GM21423 (cell line): ENCODE measurements around the gene CBLC.

Experiments
- ATAC-seq: cut with Tn5 transposase; IDR thresholded peaks from one replicate; pipeline ENCODE4 v1.9.1; 2021; ENCODE audit warnings: mild to moderate bottlenecking, moderate library complexity; ENCODE audit not compliant: unreplicated experiment

The CBLC gene

DNA sequence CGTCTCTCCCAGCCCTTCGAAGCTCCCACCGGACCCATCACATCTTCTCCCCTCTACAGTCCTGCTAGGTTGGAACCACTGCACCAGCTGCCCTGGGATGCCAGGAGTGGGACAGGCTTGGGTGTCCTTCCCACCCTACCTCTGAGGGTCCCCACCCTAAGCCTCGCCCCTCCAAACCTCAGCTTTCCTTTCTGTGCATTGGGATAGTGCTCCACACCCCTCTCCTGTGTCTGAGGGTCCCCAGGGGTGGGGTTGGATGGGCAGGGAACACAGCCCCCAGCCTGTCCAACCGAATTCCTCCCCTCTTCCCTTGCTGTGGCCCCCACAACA is 31.1 kb upstream of the CBLC start:
- no peak for ATAC-seq

- peak; percentile 47 for ATAC-seq
Measured at GRCh38 chr19:44746946-44747738, 30.5 kb upstream of the CBLC start.

- no peak for ATAC-seq
Measured at GRCh38 chr19:44747739-44748425, 29.8 kb upstream of the CBLC start.

DNA sequence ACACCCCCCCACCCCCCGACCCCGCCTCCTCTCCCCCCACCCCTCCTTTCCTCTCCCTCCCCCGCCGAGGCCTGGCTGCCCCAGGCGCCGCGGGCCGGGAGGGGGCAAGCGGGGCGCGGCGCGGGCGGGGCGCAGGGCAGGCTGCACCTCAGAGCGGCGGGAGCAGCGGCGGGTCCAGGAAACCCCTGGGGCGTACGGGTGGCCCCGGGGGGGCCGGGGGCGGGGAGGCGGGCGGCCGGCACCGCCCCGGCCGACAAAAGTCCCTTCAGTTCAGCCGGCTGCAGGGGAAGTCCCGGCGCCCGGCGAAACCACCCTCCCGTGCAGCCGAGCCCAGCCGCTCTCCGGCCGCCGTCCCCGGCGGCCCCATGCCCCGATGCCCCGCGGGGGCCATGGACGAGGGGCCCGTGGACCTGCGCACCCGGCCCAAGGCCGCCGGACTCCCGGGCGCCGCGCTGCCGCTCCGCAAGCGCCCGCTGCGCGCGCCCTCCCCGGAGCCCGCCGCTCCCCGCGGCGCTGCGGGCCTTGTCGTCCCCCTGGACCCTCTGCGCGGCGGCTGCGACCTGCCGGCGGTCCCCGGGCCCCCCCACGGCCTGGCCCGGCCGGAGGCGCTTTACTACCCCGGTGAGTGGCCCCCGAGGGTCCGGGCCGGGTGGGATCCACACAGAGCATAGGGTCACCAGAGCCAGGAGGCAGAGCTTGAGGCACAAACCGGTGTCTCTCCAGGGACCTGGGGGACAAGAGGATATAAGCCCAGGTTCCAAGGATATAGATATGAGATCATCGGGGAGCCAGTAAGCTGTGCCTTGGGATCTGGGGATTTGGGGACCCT is 29.1 kb upstream of the CBLC start, which contains the start of gene BCL3:
Gene BCL3 (plus strand): TSS at position 283 of the 829 bp plus-strand sequence. CDS start 83 bp downstream, at position 366.
- peak; percentile 32 for ATAC-seq

DNA sequence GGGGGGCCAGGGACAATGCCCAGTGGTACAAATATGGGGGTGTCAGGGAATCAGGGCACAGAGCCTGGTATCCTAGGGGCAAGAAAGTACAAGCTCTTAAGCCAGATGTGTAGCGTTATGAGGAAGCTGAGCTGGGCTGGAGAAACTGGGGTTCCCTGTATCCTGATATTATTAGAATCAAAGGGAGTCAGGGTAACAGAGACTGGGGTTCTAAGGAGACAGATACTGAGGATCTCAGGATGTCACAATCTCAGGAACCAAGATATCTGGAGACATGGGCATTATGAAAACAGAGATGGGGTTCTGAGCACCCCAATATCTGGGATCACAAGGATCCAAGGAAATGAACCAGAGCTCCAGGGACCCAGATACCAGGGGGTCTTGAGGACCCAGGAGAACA is 28.4 kb upstream of the CBLC start:
- no peak for ATAC-seq

DNA sequence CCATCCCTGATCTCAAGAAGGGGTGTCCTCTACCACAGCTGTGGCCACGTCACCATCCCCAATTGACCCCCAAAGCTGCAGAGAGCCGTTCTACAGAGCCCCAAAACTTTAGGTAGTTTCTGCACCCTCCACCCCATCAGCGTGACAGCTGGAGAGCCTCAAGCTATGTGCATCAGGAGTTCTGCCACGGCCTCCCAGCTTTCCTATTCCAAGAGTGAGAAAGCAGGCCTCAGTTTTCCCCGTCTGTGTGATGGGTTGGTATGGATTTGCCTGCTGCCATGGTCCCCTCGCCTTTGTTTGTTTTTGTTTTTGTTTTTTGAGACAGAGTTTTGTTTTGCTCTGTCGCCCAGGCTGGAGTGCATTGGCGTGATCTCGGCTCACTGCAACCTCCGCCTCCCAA is 27.7 kb upstream of the CBLC start:
- ATAC-seq, result no peak

DNA sequence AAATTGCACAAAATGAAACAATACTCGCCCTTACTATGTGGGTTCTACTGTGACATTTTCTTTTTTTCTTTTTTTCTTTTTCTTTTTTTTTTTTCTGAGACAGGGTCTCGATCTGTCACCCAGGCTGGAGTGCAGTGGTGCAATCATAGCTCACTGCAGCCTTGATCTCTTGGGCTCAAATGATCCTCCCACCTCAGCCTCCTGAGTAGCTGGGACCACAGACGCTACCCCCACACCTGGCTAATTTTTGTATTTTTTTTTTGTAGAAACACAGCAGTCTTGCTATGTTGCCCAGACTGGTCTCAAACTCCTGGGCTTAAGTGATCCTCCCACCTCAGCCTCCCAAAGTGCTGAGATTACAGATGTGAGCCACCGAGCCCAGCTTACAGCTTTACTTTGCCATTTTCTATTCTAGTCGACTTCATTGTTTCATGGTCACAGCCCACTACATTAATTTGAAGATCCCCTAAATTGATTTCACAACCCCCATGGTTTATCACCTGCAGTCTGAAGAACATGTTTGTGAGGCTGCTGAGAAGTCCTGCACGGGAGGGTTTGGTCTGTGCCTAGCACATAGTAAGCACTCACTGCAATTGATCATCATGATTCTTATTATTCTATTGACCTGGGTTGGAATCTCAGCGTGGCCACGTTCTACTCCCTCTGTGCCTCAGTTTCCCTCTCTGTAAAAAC is 25.4 kb upstream of the CBLC start:
- no peak for ATAC-seq

- ATAC-seq, result peak; percentile 62
Measured at GRCh38 chr19:44752816-44753625, 24.7 kb upstream of the CBLC start.

GRCh38 chr19:44753626-44753931 is 24.1 kb upstream of the CBLC start:
- no peak for ATAC-seq

- peak; percentile 35 for ATAC-seq
Measured at GRCh38 chr19:44753932-44754749, 23.5 kb upstream of the CBLC start.

GRCh38 chr19:44754750-44755080 is 23.0 kb upstream of the CBLC start:
- ATAC-seq, result no peak

GRCh38 chr19:44755219-44755618 is 22.5 kb upstream of the CBLC start:
- no peak for ATAC-seq

- no peak for ATAC-seq
Measured at GRCh38 chr19:44756089-44756562, 21.6 kb upstream of the CBLC start.

- ATAC-seq, result no peak
Measured at GRCh38 chr19:44757057-44757734, 20.5 kb upstream of the CBLC start.

DNA sequence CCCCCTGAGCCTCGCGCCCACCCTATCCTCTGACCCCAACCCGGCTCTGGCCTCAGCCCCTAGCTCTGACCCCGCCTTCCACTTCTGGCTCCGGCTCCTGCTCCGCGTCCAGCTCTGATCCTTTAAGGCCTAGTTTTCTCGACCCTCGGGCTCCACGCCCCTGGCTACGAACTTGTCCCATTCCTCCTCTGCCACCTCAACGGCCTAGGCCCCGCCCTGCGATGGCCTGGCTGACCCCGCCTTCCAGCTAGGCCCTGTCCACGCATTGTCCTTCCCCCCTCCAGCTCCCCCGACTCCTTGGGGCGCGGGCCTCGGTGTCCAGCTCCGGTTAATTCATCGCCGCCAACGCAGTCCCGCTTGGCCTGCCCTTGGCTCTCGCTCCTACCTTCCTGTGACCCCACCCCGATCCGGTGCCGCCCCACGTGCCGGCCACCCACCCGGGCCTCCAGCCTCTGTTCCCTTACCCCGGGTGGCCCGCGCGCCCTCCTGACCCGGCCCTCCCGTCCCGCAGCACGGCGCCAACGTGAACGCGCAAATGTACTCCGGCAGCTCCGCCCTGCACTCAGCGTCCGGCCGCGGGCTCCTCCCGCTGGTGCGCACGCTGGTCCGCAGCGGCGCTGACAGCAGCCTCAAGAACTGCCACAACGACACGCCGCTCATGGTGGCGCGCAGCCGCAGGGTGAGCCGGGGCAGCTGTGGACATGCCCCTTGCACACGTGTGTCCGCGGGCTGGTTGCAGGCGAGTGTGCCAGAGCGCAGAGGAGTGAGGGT is 19.8 kb upstream of the CBLC start:
- no peak for ATAC-seq

GRCh38 chr19:44758596-44758995 is 19.1 kb upstream of the CBLC start:
- no peak for ATAC-seq

DNA sequence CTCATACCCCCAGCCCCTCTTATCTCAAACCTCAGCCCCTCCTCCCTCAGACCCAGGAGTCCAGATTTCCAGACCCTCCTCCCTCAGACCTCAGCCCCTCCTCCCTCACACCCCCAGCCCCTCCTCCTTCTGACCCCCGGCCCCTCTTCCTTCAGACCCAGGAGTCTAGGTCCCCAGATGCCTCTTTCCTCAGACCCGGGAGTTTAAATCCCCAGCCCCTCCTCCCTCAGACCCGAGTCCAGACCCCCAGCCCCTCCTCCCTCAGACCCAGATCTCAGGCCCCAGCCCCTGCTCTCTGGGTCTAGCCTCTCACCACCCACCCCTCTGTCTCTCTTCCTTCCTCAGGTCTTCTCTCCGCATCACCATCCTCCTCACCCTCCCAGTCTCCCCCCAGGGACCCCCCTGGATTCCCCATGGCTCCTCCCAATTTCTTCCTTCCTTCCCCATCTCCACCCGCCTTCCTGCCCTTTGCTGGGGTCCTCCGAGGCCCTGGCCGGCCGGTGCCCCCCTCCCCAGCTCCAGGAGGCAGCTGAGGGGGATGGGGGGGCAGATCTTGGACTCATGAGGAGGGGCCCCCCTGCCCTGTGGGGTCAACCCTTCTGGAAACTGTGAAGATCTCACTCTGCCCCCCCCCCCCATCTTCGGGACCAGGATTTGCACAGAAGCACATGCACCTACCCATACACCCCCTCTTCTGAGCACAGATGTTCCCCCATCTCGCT is 18.4 kb upstream of the CBLC start:
- ATAC-seq, result no peak

DNA sequence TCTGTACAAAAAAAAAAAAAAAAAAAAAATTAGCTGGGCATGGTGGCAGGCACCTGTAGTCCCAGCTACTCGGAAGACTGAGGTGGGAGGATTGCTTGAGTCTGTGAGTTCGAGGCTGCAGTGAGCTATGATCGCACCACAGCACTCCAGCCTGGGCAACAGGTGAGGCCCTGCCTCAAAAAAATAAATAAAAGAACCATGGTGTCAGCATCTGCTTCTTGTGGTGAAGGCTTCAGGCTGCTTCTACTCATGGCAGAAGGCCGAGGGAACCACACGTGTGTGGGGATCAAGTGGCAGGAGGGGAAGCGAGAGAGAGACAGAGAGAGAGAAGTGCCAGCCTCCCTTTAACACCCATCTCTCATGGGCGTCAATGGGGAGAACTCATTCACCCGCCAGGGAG is 15.7 kb upstream of the CBLC start:
- no peak for ATAC-seq
